Thyroid gland (tissue), 4 donors: ENCODE data around the gene OLFML1. TPM values are rescaled to one million over a fixed set of nuclear protein-coding genes. Genes with fewer than 3 reads are reported as not detected.
A peak's percentile ranks its signal among the peaks of the same experiment; 100 is the strongest.

Source experiments
- DNase-seq, 2 donors: peaks; one replicate each; pipeline ENCODE4 v3.0.0-alpha.2; 2019
- H3K27ac ChIP-seq, 3 donors: fragments of 200-600 bp; sonication (generic); 1 replicate in 2 of 3; 2 replicates in 1 of 3; pipeline ENCODE4 v1.5.1; 2016 to 2019; ENCODE audit warnings: mild to moderate bottlenecking in 1 of 3, moderate library complexity in 1 of 3
- H3K27me3 ChIP-seq: fragments of 200-600 bp; sonication (generic); one replicate; pipeline ENCODE4 v1.5.1; 2019
- H3K36me3 ChIP-seq, 2 donors: fragments of 200-600 bp; sonication (generic); one replicate each; pipeline ENCODE4 v1.5.1; 2016 to 2019
- H3K4me1 ChIP-seq, 2 donors: fragments of 200-600 bp; sonication (generic); one replicate each; pipeline ENCODE4 v1.5.1; 2017 to 2019
- H3K4me3 ChIP-seq, 3 donors: fragments of 200-600 bp; sonication (generic); replicated peaks in 1 of 3; 1 replicate in 2 of 3; 2 replicates in 1 of 3; pipeline ENCODE4 v1.5.1; 2016; ENCODE audit warnings: mild to moderate bottlenecking in 1 of 3
- H3K9me3 ChIP-seq: fragments of 200-600 bp; sonication (generic); one replicate; pipeline ENCODE4 v1.5.1; 2017
- POLR2A ChIP-seq, 2 donors: fragments of 450-650 bp; IDR thresholded peaks; one replicate each; pipeline ENCODE4 v1.6.1; 2017; ENCODE audit warnings: antibody characterized with exemption in 2 of 2, mild to moderate bottlenecking in 2 of 2, moderate library complexity in 1 of 2
- WGBS, 2 donors: methylation state at CpG; one replicate each; pipeline ENCODE4 v1.1.5; 2017; 5-methylcytosine and 5-hydroxymethylcytosine counted together
- intact Hi-C: fragments of 100-400 bp; cut with DNase I; formaldehyde crosslinking; loops from one replicate; pipeline ENCODE4 v1.15.1; 2023
- total RNA-seq, 4 donors: library from RNA; depleted of rRNA; stranded (reverse); fragments of >200 nt; gene quantifications; one replicate each; pipeline ENCODE4 v1.2.3, GENCODE V29; 2016
- TF ChIP-seq, protein P1 (sequence below), 6 experiments: fragments of 200-600 bp in 3 of 6; fragments of 450-650 bp in 3 of 6; sonication (generic) in 3 of 6; IDR thresholded peaks; one replicate each; pipeline ENCODE4 v1.5.1; 2016 to 2019; ENCODE audit warnings: antibody characterized with exemption in 6 of 6, mild to moderate bottlenecking in 2 of 6, inconsistent platforms in 1 of 6, moderate library complexity in 1 of 6

The OLFML1 gene
- total RNA-seq, 4 donors from 2014 or later: 2.7 to 11.0 (median 5.8) TPM

DNA sequence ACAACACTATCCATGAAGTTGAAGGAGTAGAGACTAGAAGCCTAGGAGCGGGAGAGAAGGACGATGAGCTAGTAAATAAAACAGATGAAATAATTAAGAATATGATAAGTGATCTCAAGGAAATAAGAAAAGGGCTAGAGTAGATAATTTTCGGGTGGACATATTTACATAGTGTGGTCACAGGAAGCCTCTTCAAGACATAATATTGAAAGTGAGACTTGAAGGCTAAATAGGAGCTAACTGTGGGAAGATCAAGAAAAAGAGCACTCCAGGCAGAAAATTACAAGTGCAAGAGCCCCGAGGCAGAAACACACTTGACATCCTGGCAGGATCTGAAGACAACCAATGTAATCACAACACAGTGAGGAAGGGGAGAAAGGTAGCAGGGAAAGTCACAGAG, 16.6 kb downstream of the OLFML1 start:
- no peak for TF ChIP-seq POLR2A (IDR thresholded peaks at IDR 0.05)
- TF ChIP-seq, protein P1, sequence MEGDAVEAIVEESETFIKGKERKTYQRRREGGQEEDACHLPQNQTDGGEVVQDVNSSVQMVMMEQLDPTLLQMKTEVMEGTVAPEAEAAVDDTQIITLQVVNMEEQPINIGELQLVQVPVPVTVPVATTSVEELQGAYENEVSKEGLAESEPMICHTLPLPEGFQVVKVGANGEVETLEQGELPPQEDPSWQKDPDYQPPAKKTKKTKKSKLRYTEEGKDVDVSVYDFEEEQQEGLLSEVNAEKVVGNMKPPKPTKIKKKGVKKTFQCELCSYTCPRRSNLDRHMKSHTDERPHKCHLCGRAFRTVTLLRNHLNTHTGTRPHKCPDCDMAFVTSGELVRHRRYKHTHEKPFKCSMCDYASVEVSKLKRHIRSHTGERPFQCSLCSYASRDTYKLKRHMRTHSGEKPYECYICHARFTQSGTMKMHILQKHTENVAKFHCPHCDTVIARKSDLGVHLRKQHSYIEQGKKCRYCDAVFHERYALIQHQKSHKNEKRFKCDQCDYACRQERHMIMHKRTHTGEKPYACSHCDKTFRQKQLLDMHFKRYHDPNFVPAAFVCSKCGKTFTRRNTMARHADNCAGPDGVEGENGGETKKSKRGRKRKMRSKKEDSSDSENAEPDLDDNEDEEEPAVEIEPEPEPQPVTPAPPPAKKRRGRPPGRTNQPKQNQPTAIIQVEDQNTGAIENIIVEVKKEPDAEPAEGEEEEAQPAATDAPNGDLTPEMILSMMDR (IDR thresholded peaks at IDR 0.05): no peak
- no peak overlapping the region for H3K4me3 ChIP-seq
- DNase-seq: no peak
- no peak overlapping the region for H3K27ac ChIP-seq
- H3K36me3 ChIP-seq: no peaks in the 10 kb centered on the region
- 73 to 77% methylated on average over 4 of the region's 4 CpGs for WGBS, 2 donors
- no peaks in the 10 kb centered on the region for H3K4me1 ChIP-seq
- H3K9me3 ChIP-seq: no peaks in the 10 kb centered on the region
- H3K27me3 ChIP-seq: no peaks in the 10 kb centered on the region
- intact Hi-C loops: no loop called here

DNA sequence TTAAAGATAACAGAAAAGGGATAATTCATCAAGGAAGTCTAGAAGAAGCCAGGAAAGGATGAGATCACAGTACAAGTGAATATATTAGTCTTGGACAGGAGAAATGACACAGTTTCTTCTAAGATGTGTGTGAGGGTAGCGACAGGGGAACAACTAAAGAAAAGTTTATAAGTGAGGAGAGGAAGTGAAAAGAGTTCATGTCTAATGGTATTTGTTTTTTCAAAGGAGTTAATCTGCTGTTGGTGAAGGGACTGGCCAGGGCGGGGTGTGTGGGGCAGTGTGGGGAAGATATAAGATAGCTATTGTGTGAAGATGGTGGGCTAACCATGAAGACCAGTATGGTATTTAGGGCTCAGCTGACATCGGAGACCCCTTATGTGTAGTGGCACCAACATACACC, 20.9 kb downstream of the OLFML1 start:
- Histone ChIP-seq H3K9me3 (no peaks in the 10 kb centered on the region), H3K27ac (no peak overlapping the region), H3K4me1 (peaks cover 4 to 10% of the 10 kb centered on the region in 2 donors), H3K4me3 (no peak overlapping the region), H3K27me3 (no peaks in the 10 kb centered on the region), H3K36me3 (no peaks in the 10 kb centered on the region)
- WGBS, 2 donors: 89 to 91% methylated on average over 3 of the region's 3 CpGs
- TF ChIP-seq, protein P1 (IDR thresholded peaks at IDR 0.05): no peak
- TF ChIP-seq POLR2A (IDR thresholded peaks at IDR 0.05): no peak
- intact Hi-C loops: no loop called here
- DNase-seq: no peak

DNA sequence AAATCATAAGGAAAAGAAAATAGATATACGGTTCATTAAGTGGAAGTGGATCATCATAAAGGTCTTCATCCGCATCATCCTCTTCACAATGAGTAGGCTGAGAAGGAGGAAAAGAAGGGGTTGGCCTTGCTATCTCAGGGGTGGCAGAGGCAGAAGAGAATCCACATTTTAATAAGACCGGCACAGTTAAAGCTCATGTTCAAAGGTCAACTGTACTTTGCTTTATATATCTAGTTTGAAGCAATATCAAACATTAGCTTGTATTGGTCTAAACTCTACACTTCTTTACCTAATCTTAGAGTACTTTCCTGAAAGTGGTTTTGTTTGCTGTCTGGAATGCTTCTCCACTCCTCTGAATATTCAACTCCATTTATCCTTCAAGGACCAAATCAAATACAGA, 22.8 kb downstream of the OLFML1 start:
- H3K9me3 ChIP-seq: no peaks in the 10 kb centered on the region
- peaks cover 22 to 25% of the 10 kb centered on the region in 2 donors for H3K4me1 ChIP-seq
- intact Hi-C loops: no loop called here
- H3K27ac ChIP-seq: no peak overlapping the region
- no peak overlapping the region for H3K4me3 ChIP-seq
- TF ChIP-seq, protein P1 (IDR thresholded peaks at IDR 0.05): no peak
- TF ChIP-seq POLR2A (IDR thresholded peaks at IDR 0.05): no peak
- no peak for DNase-seq
- WGBS, 2 donors: 89 to 92% methylated on average over 3 of the region's 3 CpGs
- no peaks in the 10 kb centered on the region for H3K36me3 ChIP-seq
- H3K27me3 ChIP-seq: no peaks in the 10 kb centered on the region

DNA sequence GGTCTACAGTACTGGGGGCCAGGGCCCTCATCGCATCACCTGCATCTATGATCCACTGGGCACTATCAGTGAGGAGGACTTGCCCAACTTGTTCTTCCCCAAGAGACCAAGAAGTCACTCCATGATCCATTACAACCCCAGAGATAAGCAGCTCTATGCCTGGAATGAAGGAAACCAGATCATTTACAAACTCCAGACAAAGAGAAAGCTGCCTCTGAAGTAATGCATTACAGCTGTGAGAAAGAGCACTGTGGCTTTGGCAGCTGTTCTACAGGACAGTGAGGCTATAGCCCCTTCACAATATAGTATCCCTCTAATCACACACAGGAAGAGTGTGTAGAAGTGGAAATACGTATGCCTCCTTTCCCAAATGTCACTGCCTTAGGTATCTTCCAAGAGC, 24.7 kb downstream of the OLFML1 start:
- intact Hi-C loops: loop anchor here (10.0 kb wide), 1 partner anchor 65 kb away; no protein-coding TSS in a partner anchor
- no peaks in the 10 kb centered on the region for H3K27me3 ChIP-seq
- H3K4me1 ChIP-seq: peaks cover 23 to 30% of the 10 kb centered on the region in 2 donors
- H3K36me3 ChIP-seq: no peaks in the 10 kb centered on the region
- peak overlapping the region in 1 of 3 donors; percentile 97 for H3K27ac ChIP-seq
- WGBS, 2 donors: 68 to 93% methylated on average over 2 of the region's 2 CpGs
- H3K9me3 ChIP-seq: no peaks in the 10 kb centered on the region
- H3K4me3 ChIP-seq: no peak overlapping the region
- DNase-seq: no peak
- TF ChIP-seq, protein P1 (IDR thresholded peaks at IDR 0.05): no peak
- TF ChIP-seq POLR2A (IDR thresholded peaks at IDR 0.05): no peak

DNA sequence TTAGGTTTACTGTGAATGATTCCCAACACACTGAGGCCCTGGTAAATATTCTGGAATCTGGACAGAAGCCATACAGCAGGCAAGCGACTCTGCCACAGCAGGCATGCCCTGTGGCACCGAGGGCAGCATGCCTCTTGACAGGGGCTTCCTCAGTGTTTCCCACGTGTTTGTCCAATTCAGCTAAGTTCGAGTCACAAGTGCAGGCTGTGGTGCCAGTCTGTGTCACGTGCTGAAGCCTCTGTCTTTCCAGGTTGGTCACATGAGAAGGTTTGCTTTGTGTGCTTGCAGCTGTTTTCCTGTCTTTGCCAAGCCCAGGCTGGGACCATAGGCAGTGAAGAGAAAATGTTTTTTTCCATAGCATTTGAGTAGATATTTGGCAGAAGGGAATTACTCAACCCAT, 26.1 kb downstream of the OLFML1 start:
- Histone ChIP-seq H3K36me3 (no peaks in the 10 kb centered on the region), H3K4me3 (no peak overlapping the region), H3K27ac (peak overlapping the region; percentile 97 to 100 (median 98)), H3K9me3 (no peaks in the 10 kb centered on the region), H3K4me1 (peaks cover 32 to 37% of the 10 kb centered on the region in 2 donors), H3K27me3 (no peaks in the 10 kb centered on the region)
- 11 to 22% methylated on average over 5 of the region's 5 CpGs for WGBS, 2 donors
- TF ChIP-seq POLR2A (IDR thresholded peaks at IDR 0.05): peak in 1 of 2 donors; percentile 55
- TF ChIP-seq, protein P1 (IDR thresholded peaks at IDR 0.05): peak in 1 of 6 experiments; percentile 11
- intact Hi-C loops: loop anchor here (10.0 kb wide), 1 partner anchor 63 kb away; no protein-coding TSS in a partner anchor
- peak; percentile 92 to 94 for DNase-seq
